Erythroblast (primary cell): ENCODE measurements around the gene AFAP1L1.

Experiments used
- GATA1 ChIP-seq: IDR thresholded peaks from 2 replicates; pipeline ENCODE4 v1.6.1; 2011; ENCODE audit warnings: low read depth, mild to moderate bottlenecking, control low read depth, low read length, moderate library complexity
- POLR2A ChIP-seq: IDR thresholded peaks from 2 replicates; pipeline ENCODE4 v1.6.1; 2011; ENCODE audit warnings: mild to moderate bottlenecking, low read length

DNA sequence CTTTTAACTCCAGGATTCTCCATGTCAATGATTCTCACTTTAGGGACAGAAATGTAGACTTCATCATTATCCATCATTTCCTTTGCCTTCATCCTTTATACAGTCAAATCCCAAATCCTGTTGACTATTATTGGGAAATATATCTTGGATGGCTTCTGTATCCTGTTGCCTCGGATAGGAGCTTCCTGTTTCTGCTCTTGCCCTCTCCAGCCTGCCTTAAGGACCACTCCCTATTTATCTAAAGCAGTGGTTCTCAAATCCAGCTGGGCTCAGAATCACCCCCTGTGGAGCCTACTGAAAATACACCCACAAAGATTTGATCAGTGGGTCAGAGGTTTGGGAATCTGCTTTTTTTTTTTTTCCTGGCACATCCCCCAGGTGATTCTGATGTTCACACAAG lies 8.5 kb downstream of the AFAP1L1 start:
- no peak for TF ChIP-seq POLR2A
- no peak for TF ChIP-seq GATA1
